Measurements from ENCODE around the gene MSMB. TPM values are rescaled to one million over a fixed set of nuclear protein-coding genes. Genes with fewer than 3 reads are reported as not detected.

MSMB gene
- total RNA-seq, 1 experiment from 2014 or later = not detected

DNA sequence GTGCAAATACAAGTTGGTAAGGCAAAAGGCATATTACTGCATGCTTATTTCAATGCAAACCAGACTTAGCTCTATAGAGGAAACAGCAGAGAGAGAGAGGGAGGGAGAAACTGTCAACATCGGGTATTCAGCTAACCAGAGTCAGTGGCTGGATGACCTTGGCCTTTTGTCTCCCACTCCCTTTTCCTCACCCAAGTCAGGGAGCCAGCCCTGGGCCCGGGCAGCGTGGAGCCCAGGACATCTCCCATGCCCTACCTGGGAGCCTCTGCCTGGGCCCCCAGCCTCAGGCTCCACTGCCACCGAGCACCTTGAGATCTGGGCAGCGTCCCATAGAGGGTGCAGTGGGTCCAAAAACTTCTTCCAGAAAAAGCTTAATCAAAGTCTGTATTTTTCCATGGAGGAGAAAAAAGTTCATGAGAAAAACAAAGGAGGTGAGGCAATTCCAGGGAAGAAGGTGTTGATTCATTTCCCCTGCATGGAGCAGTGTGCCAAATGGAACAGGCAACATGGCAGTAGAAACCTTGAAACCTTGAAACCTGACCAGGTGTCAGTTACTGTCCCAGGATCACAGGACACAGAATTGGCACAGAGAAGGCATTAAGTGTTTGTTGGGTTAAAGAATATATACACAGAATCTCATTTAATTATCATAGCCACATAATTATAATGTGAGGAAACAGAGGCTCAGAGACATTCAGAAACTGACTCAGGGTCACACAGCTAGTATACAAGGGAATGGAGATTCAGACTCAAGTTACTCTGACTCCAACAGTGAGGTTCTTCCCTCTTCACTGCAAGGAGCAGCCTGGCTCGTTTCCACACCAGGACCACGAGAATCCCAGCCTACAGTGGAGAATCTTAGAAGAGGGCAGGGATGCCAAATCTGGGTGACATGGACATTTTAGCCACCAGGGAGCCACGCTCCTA, 9.9 kb downstream of the MSMB start:
- Mint-ChIP-seq H3K4me1 (ENCODE audit: insufficient read depth, unreplicated experiment) (peaks cover 4% of the 10 kb centered on the region), H3K4me3 (ENCODE audit: unreplicated experiment) (no peak overlapping the region), H3K27ac (ENCODE audit: low read depth, unreplicated experiment) (no peak overlapping the region), H3K36me3 (ENCODE audit: insufficient read depth, unreplicated experiment) (no peaks in the 10 kb centered on the region), H3K9me3 (ENCODE audit: unreplicated experiment) (no peaks in the 10 kb centered on the region), H3K27me3 (ENCODE audit: insufficient read depth, unreplicated experiment) (no peaks in the 10 kb centered on the region)
- TF ChIP-seq, protein P1, sequence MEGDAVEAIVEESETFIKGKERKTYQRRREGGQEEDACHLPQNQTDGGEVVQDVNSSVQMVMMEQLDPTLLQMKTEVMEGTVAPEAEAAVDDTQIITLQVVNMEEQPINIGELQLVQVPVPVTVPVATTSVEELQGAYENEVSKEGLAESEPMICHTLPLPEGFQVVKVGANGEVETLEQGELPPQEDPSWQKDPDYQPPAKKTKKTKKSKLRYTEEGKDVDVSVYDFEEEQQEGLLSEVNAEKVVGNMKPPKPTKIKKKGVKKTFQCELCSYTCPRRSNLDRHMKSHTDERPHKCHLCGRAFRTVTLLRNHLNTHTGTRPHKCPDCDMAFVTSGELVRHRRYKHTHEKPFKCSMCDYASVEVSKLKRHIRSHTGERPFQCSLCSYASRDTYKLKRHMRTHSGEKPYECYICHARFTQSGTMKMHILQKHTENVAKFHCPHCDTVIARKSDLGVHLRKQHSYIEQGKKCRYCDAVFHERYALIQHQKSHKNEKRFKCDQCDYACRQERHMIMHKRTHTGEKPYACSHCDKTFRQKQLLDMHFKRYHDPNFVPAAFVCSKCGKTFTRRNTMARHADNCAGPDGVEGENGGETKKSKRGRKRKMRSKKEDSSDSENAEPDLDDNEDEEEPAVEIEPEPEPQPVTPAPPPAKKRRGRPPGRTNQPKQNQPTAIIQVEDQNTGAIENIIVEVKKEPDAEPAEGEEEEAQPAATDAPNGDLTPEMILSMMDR (IDR thresholded peaks at IDR 0.05; ENCODE audit: unreplicated experiment) = no peak
- BruUV-seq (replicated peaks) = no TSS peak
- DNase-seq (ENCODE audit: unreplicated experiment) = peak; percentile 63
- intact Hi-C loops (cut with micrococcal nuclease) = loop anchor here (10.0 kb wide), 1 partner anchor 441 kb away; no protein-coding TSS in a partner anchor
- ChIA-PET POLR2A (no interaction called here), CTCF (interaction anchor here (0.6 to 0.7 kb wide), 2 partner anchors 251 to 273 kb away, joined by 3 read pairs; no protein-coding TSS in a partner anchor)

DNA sequence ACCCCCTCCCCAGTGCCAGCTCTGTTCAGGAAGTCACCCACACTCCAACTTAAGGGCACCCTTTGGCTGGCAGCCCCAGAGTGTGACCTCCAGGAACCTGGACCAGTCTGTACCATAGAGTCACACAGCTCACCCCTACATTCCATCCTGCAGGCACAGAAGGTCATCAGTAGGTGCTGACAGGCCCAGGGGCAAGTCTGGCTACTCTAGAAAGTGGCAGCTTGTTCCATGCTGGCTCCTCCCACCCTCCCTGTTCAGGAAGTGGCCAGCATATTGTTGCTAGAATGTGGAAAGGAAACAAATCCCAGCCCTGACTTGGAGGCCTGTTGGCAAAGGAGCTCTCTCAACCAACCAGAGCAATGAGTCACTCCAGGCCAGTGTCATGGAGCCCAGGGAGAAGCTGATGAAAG, 12.5 kb downstream of the MSMB start:
- CTCF ChIA-PET = interaction anchor here (0.6 to 1.3 kb wide), 2 partner anchors 10 to 784 kb away, joined by 3 to 7 read pairs; no protein-coding TSS in a partner anchor
- Mint-ChIP-seq H3K4me3 (ENCODE audit: unreplicated experiment) (no peak overlapping the region), H3K9me3 (ENCODE audit: unreplicated experiment) (no peaks in the 10 kb centered on the region), H3K36me3 (ENCODE audit: insufficient read depth, unreplicated experiment) (no peaks in the 10 kb centered on the region), H3K4me1 (ENCODE audit: insufficient read depth, unreplicated experiment) (peaks cover 8% of the 10 kb centered on the region), H3K27me3 (ENCODE audit: insufficient read depth, unreplicated experiment) (no peaks in the 10 kb centered on the region), H3K27ac (ENCODE audit: low read depth, unreplicated experiment) (no peak overlapping the region)
- TF ChIP-seq, protein P1 (IDR thresholded peaks at IDR 0.05; ENCODE audit: unreplicated experiment) = no peak
- no TSS peak for BruUV-seq (replicated peaks)
- POLR2A ChIA-PET = interaction anchor here (0.7 to 1.4 kb wide), 3 partner anchors 8 to 30 kb away, joined by 4 to 6 read pairs (median 4); no protein-coding TSS in a partner anchor
- intact Hi-C loops (cut with micrococcal nuclease) = loop anchor here (10.0 kb wide), 1 partner anchor 439 kb away; no protein-coding TSS in a partner anchor
- peak; percentile 80 for DNase-seq (ENCODE audit: unreplicated experiment)

DNA sequence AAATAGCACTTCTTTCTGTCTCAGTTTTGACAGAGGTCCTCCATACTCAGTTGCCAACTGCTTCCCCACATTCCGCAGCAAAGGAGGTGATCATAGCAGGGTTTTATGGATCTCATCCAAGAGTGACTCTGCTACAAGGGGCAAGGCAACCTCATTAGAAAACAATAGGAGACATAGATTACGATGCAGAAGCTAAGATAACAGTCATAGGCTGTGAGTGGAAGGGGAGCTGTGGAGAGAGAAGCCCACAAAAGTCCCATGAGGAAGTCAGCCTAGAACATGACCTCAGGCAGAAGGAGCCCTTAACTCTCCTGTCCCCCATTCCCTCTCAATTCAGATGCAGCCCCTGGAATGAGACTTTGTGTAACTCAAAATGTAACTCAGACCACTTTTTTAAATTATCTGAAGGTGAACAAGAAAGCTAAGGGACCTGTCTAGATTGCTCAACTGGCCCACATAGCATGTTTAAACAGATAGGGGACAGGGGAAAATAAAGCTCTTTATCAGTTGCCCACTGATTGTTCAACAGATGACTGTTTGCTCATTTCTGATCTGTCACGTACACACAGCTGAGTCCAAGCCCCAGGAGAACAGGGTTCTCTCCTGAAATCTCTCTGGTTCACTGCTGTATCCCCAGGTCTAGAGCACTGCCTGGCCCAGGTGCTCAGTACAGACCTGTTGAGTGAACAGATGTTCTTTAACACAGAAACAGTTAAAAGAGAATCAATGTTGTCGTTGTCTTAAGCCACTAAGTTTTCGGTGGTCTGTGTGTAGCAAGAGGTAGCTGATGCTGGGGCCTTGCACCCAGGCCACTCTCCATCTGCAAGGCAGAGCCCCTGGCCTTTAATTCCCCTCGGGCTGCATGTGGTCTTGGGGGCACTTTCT, 14.2 kb downstream of the MSMB start:
- Mint-ChIP-seq H3K4me3 (ENCODE audit: unreplicated experiment) (no peak overlapping the region), H3K27ac (ENCODE audit: low read depth, unreplicated experiment) (no peak overlapping the region), H3K4me1 (ENCODE audit: insufficient read depth, unreplicated experiment) (peaks cover 18% of the 10 kb centered on the region), H3K9me3 (ENCODE audit: unreplicated experiment) (no peaks in the 10 kb centered on the region), H3K36me3 (ENCODE audit: insufficient read depth, unreplicated experiment) (peaks cover 7% of the 10 kb centered on the region), H3K27me3 (ENCODE audit: insufficient read depth, unreplicated experiment) (no peaks in the 10 kb centered on the region)
- intact Hi-C loops (cut with micrococcal nuclease) = loop anchor here (10.0 kb wide), 1 partner anchor 437 kb away; no protein-coding TSS in a partner anchor
- ChIA-PET POLR2A (interaction anchor here (0.6 to 1.6 kb wide), 3 partner anchors 9 to 27 kb away, joined by 3 to 4 read pairs (median 4); no protein-coding TSS in a partner anchor), CTCF (interaction anchor here (0.9 to 1.6 kb wide), 4 partner anchors 11 to 1068 kb away, joined by 3 to 4 read pairs (median 4); no protein-coding TSS in a partner anchor)
- TF ChIP-seq, protein P1 (IDR thresholded peaks at IDR 0.05; ENCODE audit: unreplicated experiment) = no peak
- no peak for DNase-seq (ENCODE audit: unreplicated experiment)
- no TSS peak for BruUV-seq (replicated peaks)
